H9 (cell line): ENCODE measurements around the gene MRTFA. TPM values are rescaled to one million over a fixed set of nuclear protein-coding genes. Genes with fewer than 3 reads are reported as not detected.

Experiments used
- DNase-seq: peaks from one replicate; pipeline ENCODE4 v3.0.0-alpha.2; 2017
- H2AFZ ChIP-seq: one replicate; pipeline ENCODE4 v1.6.1; 2013; ENCODE audit warnings: mild to moderate bottlenecking, low read length, control low read depth, moderate library complexity
- H2AK5ac ChIP-seq: 2 replicates; pipeline ENCODE4 v1.6.1; 2013; ENCODE audit warnings: low read length, control low read depth, mixed read lengths; ENCODE audit not compliant: insufficient read length
- H2BK120ac ChIP-seq: one replicate; pipeline ENCODE4 v1.6.1; 2013; ENCODE audit warnings: low read depth, mild to moderate bottlenecking, low read length, control low read depth, inconsistent platforms; ENCODE audit not compliant: poor library complexity, severe bottlenecking
- H2BK12ac ChIP-seq: 2 replicates; pipeline ENCODE4 v1.6.1; 2013; ENCODE audit warnings: low read length, control low read depth, mixed read lengths, low read depth; ENCODE audit not compliant: insufficient read length
- H2BK15ac ChIP-seq: 2 replicates; pipeline ENCODE4 v1.6.1; 2013; ENCODE audit warnings: low read depth, low read length, control low read depth
- H2BK20ac ChIP-seq: one replicate; pipeline ENCODE4 v1.6.1; 2013; ENCODE audit warnings: low read depth, mild to moderate bottlenecking, low read length, control low read depth, inconsistent platforms; ENCODE audit not compliant: poor library complexity, severe bottlenecking
- H2BK5ac ChIP-seq: 2 replicates; pipeline ENCODE4 v1.6.1; 2013; ENCODE audit warnings: low read length, control low read depth, mixed read lengths; ENCODE audit not compliant: insufficient read length
- H3K14ac ChIP-seq: 2 replicates; pipeline ENCODE4 v1.6.1; 2013; ENCODE audit warnings: low read length, control low read depth; ENCODE audit not compliant: insufficient read depth
- H3K18ac ChIP-seq: 2 replicates; pipeline ENCODE4 v1.6.1; 2013; ENCODE audit warnings: low read depth, mild to moderate bottlenecking, mixed read lengths, low read length, control low read depth; ENCODE audit not compliant: insufficient read length
- H3K23ac ChIP-seq: 2 replicates; pipeline ENCODE4 v1.6.1; 2013; ENCODE audit warnings: low read length, control low read depth, mixed read lengths, low read depth; ENCODE audit not compliant: insufficient read length
- H3K23me2 ChIP-seq: 2 replicates; pipeline ENCODE4 v1.6.1; 2013; ENCODE audit warnings: low read depth, mild to moderate bottlenecking, mixed read lengths, low read length, control low read depth; ENCODE audit not compliant: insufficient read length, poor library complexity, severe bottlenecking
- H3K27ac ChIP-seq: 2 replicates; pipeline ENCODE4 v1.5.1; 2013; ENCODE audit warnings: low read length, control low read depth, mixed read lengths, low read depth; ENCODE audit not compliant: insufficient read length
- H3K27me3 ChIP-seq: 2 replicates; pipeline ENCODE4 v1.6.1; 2013; ENCODE audit warnings: low read length, control low read depth, inconsistent platforms; ENCODE audit not compliant: insufficient read depth
- H3K4ac ChIP-seq: 2 replicates; pipeline ENCODE4 v1.6.1; 2013; ENCODE audit warnings: low read depth, mild to moderate bottlenecking, control low read depth, inconsistent platforms, low read length, moderate library complexity
- H3K4me1 ChIP-seq: 2 replicates; pipeline ENCODE4 v1.6.1; 2013; ENCODE audit warnings: low read length, control low read depth, inconsistent platforms; ENCODE audit not compliant: insufficient read depth
- H3K4me2 ChIP-seq: 2 replicates; pipeline ENCODE4 v1.6.1; 2013; ENCODE audit warnings: low read length, control low read depth, mixed read lengths; ENCODE audit not compliant: insufficient read length, insufficient read depth
- H3K56ac ChIP-seq: 2 replicates; pipeline ENCODE4 v1.6.1; 2013; ENCODE audit warnings: low read depth, mild to moderate bottlenecking, mixed read lengths, low read length, control low read depth; ENCODE audit not compliant: insufficient read length
- H3K79me1 ChIP-seq: 2 replicates; pipeline ENCODE4 v1.6.1; 2013; ENCODE audit warnings: low read depth, mild to moderate bottlenecking, moderate library complexity, low read length, control low read depth, inconsistent platforms; ENCODE audit not compliant: insufficient read depth, poor library complexity, severe bottlenecking
- H3K79me2 ChIP-seq: 2 replicates; pipeline ENCODE4 v1.6.1; 2013; ENCODE audit warnings: low read length, control low read depth, inconsistent platforms; ENCODE audit not compliant: insufficient read depth
- H3K9ac ChIP-seq: 2 replicates; pipeline ENCODE4 v1.6.1; 2013; ENCODE audit warnings: low read length, control low read depth, mixed read lengths; ENCODE audit not compliant: insufficient read length; ENCODE audit errors: extremely low read depth
- H3K9me3 ChIP-seq: one replicate; pipeline ENCODE4 v1.6.1; 2013; ENCODE audit warnings: low read depth, low read length, inconsistent platforms; ENCODE audit not compliant: control insufficient read depth
- H3T11ph ChIP-seq: one replicate; pipeline ENCODE4 v1.6.1; 2013; ENCODE audit warnings: mild to moderate bottlenecking, low read length, control low read depth, inconsistent platforms
- H4K20me1 ChIP-seq: one replicate; pipeline ENCODE4 v1.6.1; 2013; ENCODE audit not compliant: control insufficient read depth, insufficient read length, insufficient read depth
- H4K5ac ChIP-seq: 2 replicates; pipeline ENCODE4 v1.6.1; 2013; ENCODE audit warnings: low read depth, mild to moderate bottlenecking, mixed read lengths, low read length, control low read depth; ENCODE audit not compliant: insufficient read length
- H4K8ac ChIP-seq: replicated peaks from 2 replicates; pipeline ENCODE4 v1.6.1; 2013; ENCODE audit warnings: low read length, control low read depth, mixed read lengths, low read depth; ENCODE audit not compliant: insufficient read length
- H4K91ac ChIP-seq: 2 replicates; pipeline ENCODE4 v1.6.1; 2013; ENCODE audit warnings: low read depth, mild to moderate bottlenecking, moderate library complexity, mixed read lengths, low read length, control low read depth; ENCODE audit not compliant: insufficient read length
- H3K27ac Mint-ChIP-seq, 3 experiments: 2 replicates in 2 of 3; 3 replicates in 1 of 3; pipeline ENCODE4 v1.8.0; 2020 to 2021; ENCODE audit warnings: mixed read lengths in 3 of 3, mild to moderate bottlenecking in 1 of 3, moderate library complexity in 1 of 3
- H3K27me3 Mint-ChIP-seq: 2 replicates; pipeline ENCODE4 v1.8.0; 2021; ENCODE audit warnings: low read depth, mild to moderate bottlenecking, moderate library complexity, mixed read lengths
- H3K36me3 Mint-ChIP-seq, 3 experiments: 2 replicates in 2 of 3; 3 replicates in 1 of 3; pipeline ENCODE4 v1.8.0; 2020 to 2021; ENCODE audit warnings: low read depth in 3 of 3, mixed read lengths in 3 of 3; ENCODE audit not compliant: insufficient read depth in 1 of 3
- H3K4me1 Mint-ChIP-seq, 2 experiments: 2 replicates each; pipeline ENCODE4 v1.8.0; 2020; ENCODE audit warnings: mixed read lengths in 2 of 2
- H3K4me3 Mint-ChIP-seq, 2 experiments: 2 replicates in 1 of 2; 3 replicates in 1 of 2; pipeline ENCODE4 v1.8.0; 2020 to 2021; ENCODE audit warnings: mild to moderate bottlenecking in 2 of 2, mixed read lengths in 2 of 2, moderate library complexity in 1 of 2
- H3K9me3 Mint-ChIP-seq, 2 experiments: 2 replicates in 1 of 2; 3 replicates in 1 of 2; pipeline ENCODE4 v1.8.0; 2020; ENCODE audit warnings: mild to moderate bottlenecking in 2 of 2, mixed read lengths in 2 of 2, moderate library complexity in 1 of 2
- CTCF ChIP-seq: fragments of 200-600 bp; sonication (generic); conservative IDR thresholded peaks from 3 replicates; pipeline ENCODE4 v1.8.0; 2021; ENCODE audit warnings: antibody characterized with exemption, mild to moderate bottlenecking
- total RNA-seq: library from RNA; stranded (reverse); gene quantifications from 2 replicates; pipeline ENCODE4 v1.2.1, GENCODE V29; 2021

The MRTFA gene
- total RNA-seq, 1 experiment from 2014 or later: 38.1 TPM

GRCh38 chr22:40449676-40450035 lies 186.9 kb downstream of the MRTFA start:
- no peak overlapping the region; a peak in 1 of 7 replicates for H3K27ac Mint-ChIP-seq
- H4K8ac ChIP-seq: no peak overlapping the region
- no peak for TF ChIP-seq CTCF
- H3K27me3 Mint-ChIP-seq: no peaks in the 10 kb centered on the region
- H2BK12ac ChIP-seq: no peak overlapping the region
- no peak overlapping the region for H3K18ac ChIP-seq
- no peak overlapping the region for H4K91ac ChIP-seq
- H3K4me2 ChIP-seq: no peak overlapping the region
- H4K20me1 ChIP-seq: no peaks in the 10 kb centered on the region
- no peak overlapping the region for H2AFZ ChIP-seq
- no peaks in the 10 kb centered on the region for H3K27me3 ChIP-seq
- peaks cover 5 to 11% (median 5%) of the 10 kb centered on the region in 3 experiments; a peak in 5 of 7 replicates for H3K36me3 Mint-ChIP-seq
- H3K9ac ChIP-seq: no peak overlapping the region
- no peak overlapping the region for H2BK5ac ChIP-seq
- no peak overlapping the region for H2AK5ac ChIP-seq
- no peak overlapping the region for H2BK120ac ChIP-seq
- H3K56ac ChIP-seq: no peak overlapping the region
- H2BK15ac ChIP-seq: no peak overlapping the region
- H3T11ph ChIP-seq: no peak overlapping the region
- H3K79me1 ChIP-seq: no peaks in the 10 kb centered on the region
- H3K4me1 Mint-ChIP-seq: peaks cover 22 to 30% of the 10 kb centered on the region in 2 experiments
- no peak overlapping the region for H3K23ac ChIP-seq
- peaks cover 14% of the 10 kb centered on the region for H3K4me1 ChIP-seq
- no peak overlapping the region; a peak in 1 of 5 replicates for H3K4me3 Mint-ChIP-seq
- H3K14ac ChIP-seq: no peak overlapping the region
- H3K9me3 ChIP-seq: no peaks in the 10 kb centered on the region
- H3K27ac ChIP-seq: no peak overlapping the region
- peaks cover 2 to 3% of the 10 kb centered on the region in 2 experiments; a peak in 3 of 5 replicates for H3K9me3 Mint-ChIP-seq
- H2BK20ac ChIP-seq: no peak overlapping the region
- no peaks in the 10 kb centered on the region for H3K23me2 ChIP-seq
- H3K4ac ChIP-seq: no peak overlapping the region
- no peak for DNase-seq
- no peaks in the 10 kb centered on the region for H3K79me2 ChIP-seq
- H4K5ac ChIP-seq: no peak overlapping the region
